VCaP (cell line): ENCODE results near the gene KCNJ6.

Experiments
- H3K27ac ChIP-seq: fragments of 450-650 bp; 2 replicates; pipeline ENCODE4 v1.5.1; 2017
- CTCF ChIP-seq: fragments of 450-650 bp; conservative IDR thresholded peaks from 2 replicates; pipeline ENCODE4 v1.5.1; 2017; ENCODE audit warnings: mild to moderate bottlenecking, moderate library complexity

Gene KCNJ6

DNA sequence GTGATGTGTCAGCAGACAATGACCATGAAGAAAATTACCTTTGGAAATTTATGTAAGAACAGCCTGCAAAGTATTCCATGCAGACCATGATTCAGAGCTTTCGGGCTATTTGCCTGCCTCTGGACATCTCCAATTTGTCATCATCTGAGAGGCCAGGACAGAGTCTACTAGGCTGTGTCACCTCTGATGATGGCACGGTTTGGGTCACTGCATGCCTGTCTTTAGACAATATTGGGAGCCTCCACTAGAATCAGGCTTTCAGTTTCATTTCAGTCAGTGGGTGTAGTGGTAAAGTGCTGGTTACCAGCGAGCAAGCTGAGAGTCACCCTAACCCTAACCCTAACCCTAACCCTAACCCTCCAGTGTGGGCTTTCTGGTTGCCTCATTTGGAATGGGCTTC, 80.8 kb downstream of the KCNJ6 start:
- no peak for TF ChIP-seq CTCF
- H3K27ac ChIP-seq = no peak overlapping the region

GRCh38 chr21:37833301-37833700, 83.0 kb downstream of the KCNJ6 start:
- no peak for TF ChIP-seq CTCF
- no peak overlapping the region for H3K27ac ChIP-seq

- TF ChIP-seq CTCF = no peak
- no peak overlapping the region for H3K27ac ChIP-seq
Observed at GRCh38 chr21:37829447-37829846, 86.8 kb downstream of the KCNJ6 start.

GRCh38 chr21:37828991-37829390, 87.3 kb downstream of the KCNJ6 start:
- TF ChIP-seq CTCF = no peak

DNA sequence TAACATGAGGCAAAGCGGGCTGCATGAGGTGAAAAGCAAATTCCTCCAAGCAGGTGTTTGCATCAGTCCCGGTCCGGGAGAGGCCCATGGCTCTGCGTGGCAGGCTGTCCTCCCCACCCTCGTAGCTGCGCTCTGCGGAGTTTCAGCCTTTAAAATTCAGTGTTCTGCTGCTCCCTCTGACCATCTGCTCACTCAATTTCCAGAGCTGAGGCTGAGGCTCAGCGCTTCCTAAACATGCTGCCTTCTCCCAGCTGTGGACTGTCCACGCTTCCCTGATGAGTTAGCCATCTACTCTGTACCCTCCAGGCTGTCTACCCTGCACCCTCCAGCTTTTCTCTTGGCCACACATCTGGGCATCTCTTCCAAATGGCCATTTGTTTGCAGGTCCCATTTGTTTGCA, 87.7 kb downstream of the KCNJ6 start:
- TF ChIP-seq CTCF = no peak

More at GRCh38 chr21:37828991-37829390, 87.3 kb downstream of the KCNJ6 start:
- H3K27ac ChIP-seq = no peak overlapping the region

DNA sequence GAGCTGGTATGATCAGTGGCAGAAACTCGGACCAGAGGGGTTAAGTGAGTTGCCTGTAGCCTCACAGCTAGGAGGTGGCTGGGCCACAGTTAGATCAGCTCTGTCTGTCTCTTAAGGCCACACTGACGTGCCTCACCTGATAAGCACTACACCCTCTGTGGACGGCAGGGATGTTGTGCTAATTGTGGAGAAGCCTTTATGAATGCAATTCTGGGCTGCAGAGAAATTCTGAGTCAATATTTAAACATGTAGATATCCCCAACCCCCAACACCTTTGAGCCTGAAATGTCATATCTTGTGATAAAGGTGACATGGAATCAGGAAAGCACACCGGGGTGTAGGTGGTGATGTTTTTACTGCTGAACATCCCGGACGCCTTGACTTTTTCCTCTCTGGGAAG, 88.3 kb downstream of the KCNJ6 start:
- no peak for TF ChIP-seq CTCF
- H3K27ac ChIP-seq = no peak overlapping the region

More for the DNA sequence above, 87.7 kb downstream of the KCNJ6 start:
- H3K27ac ChIP-seq = no peak overlapping the region

DNA sequence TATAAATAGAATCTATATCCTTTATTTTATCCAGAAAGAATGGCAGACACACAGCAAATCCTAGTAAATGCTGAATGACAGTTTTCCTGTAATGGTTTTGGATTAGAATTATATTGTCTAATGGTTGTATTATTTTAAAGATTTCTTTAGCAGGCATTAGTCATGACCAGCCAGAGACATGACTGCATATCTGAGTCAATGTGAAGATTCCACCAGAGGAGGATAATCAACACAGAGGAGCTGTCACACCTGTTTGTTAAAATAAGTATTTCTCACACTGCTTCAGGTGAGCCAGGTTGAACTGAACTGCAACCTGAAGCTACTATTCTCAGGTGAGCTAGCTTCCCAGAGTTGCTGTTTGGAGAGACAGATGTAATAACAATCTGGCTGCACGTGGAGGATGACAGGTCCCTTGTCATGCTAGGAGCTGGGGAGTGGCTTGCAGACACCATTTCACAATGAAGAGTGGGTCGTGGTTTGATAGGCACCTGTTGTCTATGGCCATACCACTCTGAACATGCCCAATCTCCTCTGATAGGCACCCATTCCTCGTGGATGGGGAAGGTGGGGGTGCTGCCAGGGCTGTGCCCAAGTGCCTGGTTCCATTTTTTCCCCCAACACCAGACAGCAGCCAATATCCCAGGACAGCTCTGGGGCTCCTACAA, 94.3 kb downstream of the KCNJ6 start:
- no peak for TF ChIP-seq CTCF
- H3K27ac ChIP-seq = no peak overlapping the region
